HEK293T (cell line): ENCODE results near the gene PPP2R5D.

Source experiments
- ARNT ChIP-seq: fragments of 450-650 bp; IDR thresholded peaks from 2 replicates; pipeline ENCODE4 v1.6.1; 2017; ENCODE audit warnings: mild to moderate bottlenecking
- ELF4 ChIP-seq: fragments of 450-650 bp; IDR thresholded peaks from 2 replicates; pipeline ENCODE4 v1.6.1; 2017; ENCODE audit warnings: antibody characterized with exemption
- FOXA1 ChIP-seq: fragments of 450-650 bp; IDR thresholded peaks from 2 replicates; pipeline ENCODE4 v1.6.1; 2016; ENCODE audit warnings: mild to moderate bottlenecking
- FOXK2 ChIP-seq: fragments of 450-650 bp; IDR thresholded peaks from 2 replicates; pipeline ENCODE4 v1.6.1; 2016; ENCODE audit warnings: mild to moderate bottlenecking
- FOXM1 ChIP-seq: fragments of 450-650 bp; IDR thresholded peaks from 2 replicates; pipeline ENCODE4 v1.6.1; 2017; ENCODE audit warnings: mild to moderate bottlenecking, borderline replicate concordance
- HDGF ChIP-seq: fragments of 450-650 bp; IDR thresholded peaks from 2 replicates; pipeline ENCODE4 v1.6.1; 2017; ENCODE audit warnings: antibody characterized with exemption, borderline replicate concordance
- LEF1 ChIP-seq: fragments of 450-650 bp; IDR thresholded peaks from 2 replicates; pipeline ENCODE4 v1.6.1; 2017; ENCODE audit warnings: mild to moderate bottlenecking, borderline replicate concordance
- PKNOX1 ChIP-seq: fragments of 450-650 bp; IDR thresholded peaks from 2 replicates; pipeline ENCODE4 v1.6.1; 2016
- SP1 ChIP-seq: fragments of 450-650 bp; IDR thresholded peaks from 2 replicates; pipeline ENCODE4 v1.6.1; 2017
- SUZ12 ChIP-seq: fragments of 450-650 bp; IDR thresholded peaks from 2 replicates; pipeline ENCODE4 v1.6.1; 2016; ENCODE audit warnings: mild to moderate bottlenecking
- TARDBP ChIP-seq: fragments of 450-650 bp; IDR thresholded peaks from 2 replicates; pipeline ENCODE4 v1.6.1; 2016
- ZNF384 ChIP-seq: fragments of 450-650 bp; IDR thresholded peaks from 2 replicates; pipeline ENCODE4 v1.6.1; 2016

GRCh38 chr6:43029120-43029519, 44.8 kb downstream of the PPP2R5D start:
- TF ChIP-seq LEF1 (no peak), FOXK2 (no peak), SUZ12 (no peak), PKNOX1 (no peak), SP1 (no peak), ELF4 (no peak), TARDBP (no peak), HDGF (no peak), FOXA1 (no peak), ZNF384 (no peak), ARNT (no peak), FOXM1 (no peak)
